ENCODE measurements around the gene CPAMD8.

CPAMD8 gene

DNA sequence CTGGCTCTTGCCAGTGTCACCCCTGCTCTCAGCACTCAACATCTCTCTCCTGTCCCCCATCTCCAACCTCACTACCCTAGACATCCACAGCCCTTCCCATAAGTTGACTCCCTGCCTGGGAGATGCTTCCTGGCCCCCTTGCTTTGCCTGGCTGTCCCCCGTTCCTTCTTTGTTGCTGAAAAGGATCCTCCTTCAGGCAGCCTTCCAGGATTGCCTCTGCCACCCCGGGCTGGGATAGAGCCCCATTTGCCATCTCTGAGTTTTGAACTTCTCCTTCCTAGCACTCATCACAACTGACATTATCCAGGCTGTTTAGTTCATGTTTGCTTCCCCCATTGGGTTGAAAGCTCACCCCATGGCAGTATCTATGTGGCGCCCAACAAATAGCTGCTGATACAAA lies 20.0 kb downstream of the CPAMD8 start:
- TF ChIP-seq, protein P1, sequence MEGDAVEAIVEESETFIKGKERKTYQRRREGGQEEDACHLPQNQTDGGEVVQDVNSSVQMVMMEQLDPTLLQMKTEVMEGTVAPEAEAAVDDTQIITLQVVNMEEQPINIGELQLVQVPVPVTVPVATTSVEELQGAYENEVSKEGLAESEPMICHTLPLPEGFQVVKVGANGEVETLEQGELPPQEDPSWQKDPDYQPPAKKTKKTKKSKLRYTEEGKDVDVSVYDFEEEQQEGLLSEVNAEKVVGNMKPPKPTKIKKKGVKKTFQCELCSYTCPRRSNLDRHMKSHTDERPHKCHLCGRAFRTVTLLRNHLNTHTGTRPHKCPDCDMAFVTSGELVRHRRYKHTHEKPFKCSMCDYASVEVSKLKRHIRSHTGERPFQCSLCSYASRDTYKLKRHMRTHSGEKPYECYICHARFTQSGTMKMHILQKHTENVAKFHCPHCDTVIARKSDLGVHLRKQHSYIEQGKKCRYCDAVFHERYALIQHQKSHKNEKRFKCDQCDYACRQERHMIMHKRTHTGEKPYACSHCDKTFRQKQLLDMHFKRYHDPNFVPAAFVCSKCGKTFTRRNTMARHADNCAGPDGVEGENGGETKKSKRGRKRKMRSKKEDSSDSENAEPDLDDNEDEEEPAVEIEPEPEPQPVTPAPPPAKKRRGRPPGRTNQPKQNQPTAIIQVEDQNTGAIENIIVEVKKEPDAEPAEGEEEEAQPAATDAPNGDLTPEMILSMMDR (IDR thresholded peaks at IDR 0.05): no peak

DNA sequence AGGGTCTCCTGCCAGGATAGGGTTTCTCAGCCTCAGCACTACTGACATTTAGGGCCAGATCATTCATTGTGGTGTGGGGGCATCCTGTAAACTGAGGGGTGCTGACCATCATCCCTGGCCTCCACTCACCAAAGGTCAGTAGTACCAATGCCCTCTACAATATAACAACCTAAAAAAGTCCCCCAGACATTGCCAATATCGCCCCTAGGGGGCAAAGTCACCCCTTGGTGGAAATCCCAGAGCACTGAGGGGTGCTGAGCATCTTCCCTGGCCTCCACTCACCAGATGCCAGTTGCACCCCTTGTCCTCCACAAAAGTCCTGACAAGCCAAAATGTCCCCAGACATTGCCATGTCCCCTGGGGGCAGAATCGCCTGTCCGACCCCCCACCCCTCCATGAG lies 21.6 kb downstream of the CPAMD8 start:
- TF ChIP-seq, protein P1 (IDR thresholded peaks at IDR 0.05): no peak

DNA sequence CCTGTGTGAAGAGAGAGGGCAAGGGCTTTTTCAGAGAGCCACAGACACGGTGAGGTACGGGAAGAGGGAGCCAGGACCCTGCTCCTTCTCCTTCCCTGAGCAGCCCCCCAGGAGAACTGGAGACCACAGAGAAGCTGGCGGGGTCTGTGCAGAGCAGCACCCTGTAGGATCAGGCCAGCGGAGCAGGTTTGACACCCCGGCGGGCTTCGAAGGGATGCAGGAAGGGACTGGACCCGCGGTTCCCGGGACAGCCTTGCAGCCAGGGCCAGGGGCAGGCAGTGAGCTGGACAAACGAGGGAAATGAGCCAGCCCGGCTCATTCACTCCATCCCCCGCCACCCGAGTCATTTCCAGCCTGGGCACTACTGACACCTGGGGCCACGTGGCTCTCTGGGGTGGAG lies 22.2 kb downstream of the CPAMD8 start:
- TF ChIP-seq, protein P1 (IDR thresholded peaks at IDR 0.05): no peak

DNA sequence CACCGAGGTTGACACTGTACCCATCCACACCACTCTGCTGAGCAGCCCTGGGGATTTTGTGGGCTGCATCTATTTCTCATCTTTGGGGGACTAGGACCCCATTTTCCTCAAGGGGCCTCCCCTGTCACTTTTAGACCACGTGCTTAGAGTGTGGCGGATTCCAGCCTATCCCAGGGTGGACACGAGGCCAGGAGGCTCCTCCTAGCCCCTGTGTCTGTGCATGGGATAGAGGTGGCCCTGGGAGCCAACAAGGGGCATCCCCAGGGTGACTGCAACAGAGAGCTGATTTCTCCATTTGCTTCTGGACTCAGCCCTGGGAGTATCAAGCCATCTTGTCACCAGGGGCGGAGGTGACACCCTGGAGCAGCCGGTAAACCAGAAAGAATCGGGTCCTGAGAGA lies 24.2 kb downstream of the CPAMD8 start:
- TF ChIP-seq, protein P1 (IDR thresholded peaks at IDR 0.05): no peak

DNA sequence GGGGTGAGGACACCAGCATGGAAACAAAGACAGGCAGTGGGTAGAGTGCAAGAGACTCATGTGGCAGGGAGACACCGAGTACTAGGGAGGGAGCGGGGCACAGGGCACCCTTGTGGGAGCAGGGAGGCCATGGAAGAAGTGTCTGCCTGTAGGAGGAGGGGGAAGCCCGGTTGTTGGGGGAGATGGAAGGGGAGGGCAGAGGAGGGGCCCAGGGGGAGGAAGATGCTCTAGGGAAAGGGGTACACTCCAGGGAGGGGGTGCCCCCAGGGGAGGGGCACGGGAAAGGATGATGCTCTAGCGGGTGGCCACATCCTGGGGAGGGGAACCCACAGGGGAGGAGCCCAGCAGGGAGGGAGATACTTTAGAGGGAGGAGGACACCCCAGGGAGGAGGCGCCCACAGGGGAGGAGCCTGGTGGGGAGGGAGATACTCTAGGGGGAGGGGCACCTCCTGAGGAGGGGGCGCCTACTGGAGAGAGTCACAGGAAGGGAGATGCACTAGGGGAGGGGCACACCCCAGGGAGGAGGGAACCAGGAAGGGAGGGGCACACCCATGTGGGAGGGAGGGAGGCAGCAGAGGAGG lies 24.9 kb downstream of the CPAMD8 start:
- TF ChIP-seq, protein P1 (IDR thresholded peaks at IDR 0.05): no peak

DNA sequence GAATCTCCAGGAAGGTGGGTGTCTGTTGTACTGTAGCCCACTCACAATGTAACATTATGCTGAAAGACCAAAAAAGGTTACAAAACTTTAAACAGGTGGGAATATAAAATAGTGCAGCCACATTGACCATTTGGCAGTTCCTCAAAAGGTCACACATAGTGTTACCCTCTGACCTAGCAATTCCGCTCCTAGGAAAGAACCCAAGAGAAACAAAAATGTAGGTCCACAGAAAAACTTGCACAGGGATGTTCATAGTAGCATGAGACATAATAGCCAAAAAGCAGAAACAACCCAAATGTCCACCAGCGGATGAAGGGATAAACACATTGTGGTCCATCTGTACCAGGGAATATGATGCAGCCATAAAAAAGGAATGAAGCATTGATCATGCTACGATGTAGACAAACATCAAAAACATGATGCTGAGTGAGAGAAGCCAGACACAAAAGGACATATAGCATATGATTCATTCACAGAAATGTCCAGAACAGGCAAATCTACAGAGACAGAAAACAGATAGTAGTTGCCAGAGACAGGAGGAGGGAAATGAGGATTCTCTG lies 27.9 kb downstream of the CPAMD8 start:
- TF ChIP-seq, protein P1 (IDR thresholded peaks at IDR 0.05): no peak

DNA sequence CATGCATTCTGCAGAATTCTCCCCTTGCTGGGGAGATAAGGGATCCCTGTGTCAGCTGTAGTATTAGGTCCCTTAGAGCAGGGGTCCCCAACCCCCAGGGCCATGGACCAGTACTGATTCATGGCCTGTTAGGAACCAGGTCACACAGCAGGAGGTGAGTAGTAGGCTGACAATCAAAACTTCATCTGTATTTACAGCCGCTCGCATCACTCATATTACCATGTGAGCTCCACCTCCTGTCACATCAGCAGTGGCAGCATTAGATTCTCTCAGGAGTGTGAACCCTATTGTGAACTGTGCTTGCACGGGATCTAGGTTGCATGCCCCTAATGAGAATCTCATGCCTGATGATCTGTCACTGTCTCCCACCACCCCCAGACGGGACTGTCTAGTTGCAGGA lies 37.9 kb downstream of the CPAMD8 start:
- TF ChIP-seq, protein P1 (IDR thresholded peaks at IDR 0.05): no peak

DNA sequence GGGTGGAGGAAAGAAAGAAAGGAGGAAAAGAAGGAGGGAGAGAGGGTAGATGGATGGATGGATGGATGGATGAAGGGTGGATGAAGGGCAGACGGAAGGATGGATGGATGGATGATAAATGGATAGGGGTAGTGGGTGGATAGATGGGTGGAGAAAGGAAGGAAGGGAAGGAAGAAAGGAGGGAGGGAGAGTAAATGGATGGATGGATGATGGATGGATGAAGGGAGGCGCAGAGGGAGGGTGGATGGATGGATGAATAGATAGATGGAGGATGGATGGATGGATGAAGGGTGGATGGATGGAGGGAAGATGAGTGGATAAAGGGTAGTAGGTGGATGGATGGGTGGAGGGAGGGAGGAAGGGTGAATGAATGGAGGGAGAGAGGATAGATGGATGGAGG lies 41.2 kb downstream of the CPAMD8 start:
- TF ChIP-seq, protein P1 (IDR thresholded peaks at IDR 0.05): no peak

Data from LNCAP (cell line).